Skin of body (tissue), 2 donors: Measurements from ENCODE around the gene ARHGAP32. TPM values are rescaled to one million over a fixed set of nuclear protein-coding genes. Genes with fewer than 3 reads are reported as not detected.
"Not testable (repeated sequence)": the region's sequence is repeated elsewhere in the genome, so short reads cannot be mapped to it uniquely, and the experiment has no call there.

Experiments used
- DNase-seq: peaks from one replicate; lab custom pipeline; 2025; lab: John Stamatoyannopoulos, UW
- total RNA-seq: library from RNA; depleted of rRNA; stranded (reverse); fragments of >200 nt; gene quantifications from one replicate; pipeline ENCODE4 v1.2.3, GENCODE V29; 2014

ARHGAP32 gene
- total RNA-seq, 1 donor from 2014 or later, result 37.7 TPM

GRCh38 chr11:129034001-129034400 lies 158.1 kb downstream of the ARHGAP32 start:
- DNase-seq, result no peak

GRCh38 chr11:129023968-129024676 lies 168.0 kb downstream of the ARHGAP32 start:
- DNase-seq, result no peak

- DNase-seq, result no peak
Observed at GRCh38 chr11:129021295-129021694, 170.8 kb downstream of the ARHGAP32 start.

- no peak for DNase-seq
Observed at GRCh38 chr11:129018991-129019390, 173.1 kb downstream of the ARHGAP32 start.

- no peak for DNase-seq
Observed at GRCh38 chr11:129018126-129018525, 174.0 kb downstream of the ARHGAP32 start.

GRCh38 chr11:129013737-129014475 lies 178.2 kb downstream of the ARHGAP32 start:
- no peak for DNase-seq

- no peak for DNase-seq
Observed at GRCh38 chr11:129012880-129013279, 179.2 kb downstream of the ARHGAP32 start.

GRCh38 chr11:129006161-129006560 lies 186.0 kb downstream of the ARHGAP32 start:
- no peak for DNase-seq

- not testable (repeated sequence) for DNase-seq
Observed at GRCh38 chr11:128999165-128999564, 193.0 kb downstream of the ARHGAP32 start.

- DNase-seq, result no peak
Observed at GRCh38 chr11:128988242-128988970, 203.7 kb downstream of the ARHGAP32 start.

GRCh38 chr11:128985880-128986279 lies 206.2 kb downstream of the ARHGAP32 start:
- no peak for DNase-seq

- no peak for DNase-seq
Observed at GRCh38 chr11:128983023-128983422, 209.1 kb downstream of the ARHGAP32 start.

- no peak for DNase-seq
Observed at GRCh38 chr11:128981254-128981653, 210.9 kb downstream of the ARHGAP32 start.

- no peak for DNase-seq
Observed at GRCh38 chr11:128970598-128971190, 221.4 kb downstream of the ARHGAP32 start.

GRCh38 chr11:128968916-128969315 lies 223.2 kb downstream of the ARHGAP32 start:
- DNase-seq, result no peak

- no peak for DNase-seq
Observed at GRCh38 chr11:128967578-128967977, 224.5 kb downstream of the ARHGAP32 start.

- DNase-seq, result no peak
Observed at GRCh38 chr11:128965485-128965884, 226.6 kb downstream of the ARHGAP32 start.

- no peak for DNase-seq
Observed at GRCh38 chr11:128964463-128964930, 227.6 kb downstream of the ARHGAP32 start.

- no peak for DNase-seq
Observed at GRCh38 chr11:128963744-128964325, 228.3 kb downstream of the ARHGAP32 start.

- no peak for DNase-seq
Observed at GRCh38 chr11:128962896-128963295, 229.2 kb downstream of the ARHGAP32 start.

GRCh38 chr11:128961645-128962044 lies 230.5 kb downstream of the ARHGAP32 start:
- DNase-seq, result no peak

- no peak for DNase-seq
Observed at GRCh38 chr11:128957202-128957482, 235.0 kb downstream of the ARHGAP32 start.
